ENCODE results near the gene USP37.

GRCh38 chr2:218407717-218408116 lies 160.4 kb downstream of the USP37 start:
- TF ChIP-seq CTCF (IDR thresholded peaks at IDR 0.05), result no peak
- no peak for TF ChIP-seq POLR2AphosphoS5 (IDR thresholded peaks at IDR 0.05; ENCODE audit: insufficient read depth in 1 of 2, low read depth in 1 of 2)
- TF ChIP-seq POLR2A (IDR thresholded peaks at IDR 0.05), result no peak

All from vagina (tissue), 2 donors.